Measurements from ENCODE around the gene ACTG1. TPM values are rescaled to one million over a fixed set of nuclear protein-coding genes. Genes with fewer than 3 reads are reported as not detected.

The ACTG1 gene
- total and polyA plus RNA-seq, 9 of the 15 experiments (the other 6 are each of a cell fraction or from before 2014, with no cell fraction given), result 224 to 1,775 (median 568) TPM

DNA sequence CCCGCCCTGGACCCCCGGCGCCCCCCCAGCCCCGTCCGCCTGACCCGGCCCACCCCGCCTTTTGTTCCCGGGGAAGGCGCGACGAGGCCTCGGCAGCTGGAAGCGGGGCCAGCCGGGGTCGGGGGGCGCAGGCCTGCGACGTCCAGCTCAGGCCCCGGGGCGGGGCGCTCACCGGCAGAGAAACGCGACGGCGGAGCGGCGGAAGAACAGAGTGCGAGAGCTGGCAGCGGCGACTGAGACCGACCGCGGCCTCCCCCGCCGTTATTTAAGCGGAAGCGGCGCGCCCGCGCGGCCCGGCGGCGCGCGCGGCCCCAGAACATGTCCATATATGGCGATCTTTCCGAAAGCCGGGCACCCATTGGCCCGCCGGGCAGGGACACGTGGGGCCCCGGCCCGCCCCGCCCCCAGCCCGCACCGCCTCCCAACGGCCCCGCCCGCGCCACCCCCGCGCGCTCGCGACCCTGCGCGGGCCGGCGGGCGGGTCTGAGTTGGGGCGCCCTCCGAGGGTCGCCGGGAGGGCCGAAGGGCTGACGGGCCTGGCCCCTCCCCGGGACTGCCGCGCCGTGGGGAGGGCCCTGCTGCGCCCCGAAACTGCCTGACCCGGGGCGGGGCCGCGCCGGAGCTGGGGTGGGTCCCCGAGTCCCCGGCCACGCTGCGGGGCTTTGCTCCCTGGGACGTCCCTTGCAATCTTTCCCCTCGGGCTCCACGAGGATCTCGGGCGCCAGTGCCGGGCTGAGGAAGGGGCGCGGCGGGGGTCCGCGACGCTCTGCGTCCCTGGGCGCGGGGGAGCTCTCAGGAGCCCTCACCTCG is at the start of gene ACTG1 (continued):
- TF ChIP-seq CBX3 (IDR thresholded peaks at IDR 0.05; ENCODE audit: borderline replicate concordance in 1 of 2, low read length in 2 of 2) (no peak), GTF2A2 (tag; IDR thresholded peaks at IDR 0.05) (peak; percentile 92), ZNF518B (CRISPR knock-in tag; IDR thresholded peaks at IDR 0.05) (no peak), MAX (CRISPR knock-in tag; IDR thresholded peaks at IDR 0.05) (no peak; the same call in 1 of the 2 replicates), U2AF1 (optimal IDR thresholded peaks at IDR 0.05; ENCODE audit: low read depth, low read length) (peak; percentile 60), NELFE (IDR thresholded peaks at IDR 0.05; ENCODE audit: insufficient read depth, insufficient read length) (peak; percentile 19), ZBTB7A (IDR thresholded peaks at IDR 0.05; ENCODE audit: borderline replicate concordance, control insufficient read depth, low read depth, low read length) (peak; percentile 97), KLF16 (IDR thresholded peaks at IDR 0.05) (no peak), PYGO2 (tag; IDR thresholded peaks at IDR 0.05) (no peak), HNRNPLL (IDR thresholded peaks at IDR 0.05; ENCODE audit: low read depth, low read length, poor library complexity, severe bottlenecking) (no peak), AFF4 (CRISPR knock-in tag; IDR thresholded peaks at IDR 0.05) (peak; percentile 98)
- TF ChIP-seq, protein P1, sequence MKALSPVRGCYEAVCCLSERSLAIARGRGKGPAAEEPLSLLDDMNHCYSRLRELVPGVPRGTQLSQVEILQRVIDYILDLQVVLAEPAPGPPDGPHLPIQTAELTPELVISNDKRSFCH (CRISPR knock-in tag; IDR thresholded peaks at IDR 0.05), result no peak
- TF ChIP-seq, protein P1 (tag; IDR thresholded peaks at IDR 0.05), result no peak

Data from K562 (cell line).